IPS-15b (cell line): ENCODE data around the gene VSIG10L.

ENCODE experiments used
- H3K27me3 ChIP-seq: one replicate; pipeline ENCODE4 v1.6.1; 2013; ENCODE audit warnings: low read length; ENCODE audit not compliant: control insufficient read depth, insufficient read depth
- H3K36me3 ChIP-seq: one replicate; pipeline ENCODE4 v1.6.1; 2013; ENCODE audit warnings: low read length; ENCODE audit not compliant: control insufficient read depth, insufficient read depth
- H3K4me1 ChIP-seq: one replicate; pipeline ENCODE4 v1.6.1; 2013; ENCODE audit warnings: mild to moderate bottlenecking, low read length; ENCODE audit not compliant: control insufficient read depth, insufficient read depth
- H3K4me3 ChIP-seq: one replicate; pipeline ENCODE4 v1.5.1; 2013; ENCODE audit warnings: low read depth, low read length
- H3K9ac ChIP-seq: one replicate; pipeline ENCODE4 v1.6.1; 2013; ENCODE audit warnings: low read depth, mild to moderate bottlenecking, low read length
- H3K9me3 ChIP-seq: one replicate; pipeline ENCODE4 v1.6.1; 2013; ENCODE audit warnings: mild to moderate bottlenecking, low read length; ENCODE audit not compliant: control insufficient read depth, insufficient read depth

Gene VSIG10L

GRCh38 chr19:51318687-51319648 lies 23.0 kb downstream of the VSIG10L start:
- Histone ChIP-seq H3K9me3 (no peaks in the 10 kb centered on the region), H3K4me1 (no peaks in the 10 kb centered on the region), H3K27me3 (peaks cover 1% of the 10 kb centered on the region), H3K9ac (no peak overlapping the region), H3K4me3 (no peak overlapping the region), H3K36me3 (no peaks in the 10 kb centered on the region)

DNA sequence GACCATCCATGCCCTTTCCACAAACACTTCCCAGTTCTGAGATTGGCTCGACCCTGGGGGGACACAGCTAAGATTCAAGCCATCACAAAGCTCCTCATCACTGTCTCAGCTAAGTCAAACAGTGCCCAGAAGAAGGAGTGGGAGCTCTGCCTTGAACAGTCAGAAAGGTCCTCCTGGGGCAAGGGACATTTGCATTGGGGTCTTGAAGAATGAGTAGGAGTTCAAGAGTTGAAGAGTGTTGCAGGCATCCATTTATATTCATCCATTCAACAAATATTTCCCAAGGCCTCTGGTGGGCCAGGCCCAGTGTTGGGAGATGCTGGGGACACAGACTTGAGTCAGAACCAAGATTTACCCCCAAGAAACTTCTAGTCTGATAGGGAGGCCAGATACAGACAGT lies 24.0 kb downstream of the VSIG10L start:
- Histone ChIP-seq H3K4me1 (no peaks in the 10 kb centered on the region), H3K9me3 (no peaks in the 10 kb centered on the region), H3K27me3 (no peaks in the 10 kb centered on the region), H3K4me3 (no peak overlapping the region), H3K36me3 (no peaks in the 10 kb centered on the region), H3K9ac (no peak overlapping the region)

GRCh38 chr19:51317376-51317775 lies 24.6 kb downstream of the VSIG10L start:
- H3K36me3 ChIP-seq, result no peaks in the 10 kb centered on the region
- H3K4me1 ChIP-seq, result no peaks in the 10 kb centered on the region
- H3K9ac ChIP-seq, result no peak overlapping the region
- H3K9me3 ChIP-seq, result no peaks in the 10 kb centered on the region
- no peaks in the 10 kb centered on the region for H3K27me3 ChIP-seq
- no peak overlapping the region for H3K4me3 ChIP-seq

GRCh38 chr19:51316688-51317087 lies 25.3 kb downstream of the VSIG10L start:
- no peaks in the 10 kb centered on the region for H3K36me3 ChIP-seq
- no peaks in the 10 kb centered on the region for H3K9me3 ChIP-seq
- H3K4me1 ChIP-seq, result no peaks in the 10 kb centered on the region
- H3K27me3 ChIP-seq, result no peaks in the 10 kb centered on the region
- H3K4me3 ChIP-seq, result no peak overlapping the region
- no peak overlapping the region for H3K9ac ChIP-seq

- H3K9me3 ChIP-seq, result no peaks in the 10 kb centered on the region
- H3K36me3 ChIP-seq, result no peaks in the 10 kb centered on the region
- H3K4me3 ChIP-seq, result peak within 1 kb of the TSS; percentile 20
- peaks cover 5% of the 10 kb centered on the region for H3K4me1 ChIP-seq
- H3K27me3 ChIP-seq, result no peaks in the 10 kb centered on the region
- no peak within 1 kb of the TSS for H3K9ac ChIP-seq
Measured at GRCh38 chr19:51311351-51312257, 30.3 kb downstream of the VSIG10L start, which contains the start of gene IGLON5. Gene IGLON5 (plus strand): TSS chr19:51311644. CDS start chr19:51311848, 204 bp downstream.

DNA sequence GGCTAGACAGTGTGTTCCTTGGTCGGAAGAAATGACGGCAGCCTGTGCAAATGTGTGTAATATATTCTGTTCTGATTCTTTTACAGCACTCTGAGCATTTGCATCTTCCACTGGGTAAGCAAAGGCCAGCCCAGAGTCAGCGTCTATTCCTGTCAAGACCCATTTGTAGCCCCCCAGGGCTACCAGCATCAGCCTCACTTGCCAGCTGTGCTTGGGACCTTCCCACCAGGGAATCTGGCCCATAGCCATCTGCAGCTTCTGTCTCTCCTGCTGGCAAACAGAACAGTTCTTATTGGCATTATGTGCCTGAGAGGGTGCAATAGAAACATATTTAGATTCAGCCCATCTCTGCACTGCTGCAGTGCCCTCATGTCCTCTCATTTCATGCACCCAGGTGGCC lies 36.5 kb downstream of the VSIG10L start:
- Histone ChIP-seq H3K9me3 (no peaks in the 10 kb centered on the region), H3K4me3 (no peak overlapping the region), H3K36me3 (no peaks in the 10 kb centered on the region), H3K9ac (no peak overlapping the region), H3K4me1 (peaks cover 5% of the 10 kb centered on the region), H3K27me3 (no peaks in the 10 kb centered on the region)

GRCh38 chr19:51301266-51301665 lies 40.7 kb downstream of the VSIG10L start:
- no peaks in the 10 kb centered on the region for H3K27me3 ChIP-seq
- H3K4me3 ChIP-seq, result no peak overlapping the region
- H3K9me3 ChIP-seq, result no peaks in the 10 kb centered on the region
- H3K9ac ChIP-seq, result no peak overlapping the region
- no peaks in the 10 kb centered on the region for H3K36me3 ChIP-seq
- no peaks in the 10 kb centered on the region for H3K4me1 ChIP-seq

GRCh38 chr19:51297406-51297805 lies 44.5 kb downstream of the VSIG10L start:
- Histone ChIP-seq H3K9ac (no peak overlapping the region), H3K9me3 (no peaks in the 10 kb centered on the region), H3K36me3 (no peaks in the 10 kb centered on the region), H3K4me1 (peaks cover 31% of the 10 kb centered on the region), H3K4me3 (no peak overlapping the region), H3K27me3 (no peaks in the 10 kb centered on the region)

- Histone ChIP-seq H3K4me3 (no peak overlapping the region), H3K27me3 (no peaks in the 10 kb centered on the region), H3K4me1 (peaks cover 31% of the 10 kb centered on the region), H3K9ac (no peak overlapping the region), H3K9me3 (no peaks in the 10 kb centered on the region), H3K36me3 (no peaks in the 10 kb centered on the region)
Measured at GRCh38 chr19:51296336-51297093, 45.4 kb downstream of the VSIG10L start.

DNA sequence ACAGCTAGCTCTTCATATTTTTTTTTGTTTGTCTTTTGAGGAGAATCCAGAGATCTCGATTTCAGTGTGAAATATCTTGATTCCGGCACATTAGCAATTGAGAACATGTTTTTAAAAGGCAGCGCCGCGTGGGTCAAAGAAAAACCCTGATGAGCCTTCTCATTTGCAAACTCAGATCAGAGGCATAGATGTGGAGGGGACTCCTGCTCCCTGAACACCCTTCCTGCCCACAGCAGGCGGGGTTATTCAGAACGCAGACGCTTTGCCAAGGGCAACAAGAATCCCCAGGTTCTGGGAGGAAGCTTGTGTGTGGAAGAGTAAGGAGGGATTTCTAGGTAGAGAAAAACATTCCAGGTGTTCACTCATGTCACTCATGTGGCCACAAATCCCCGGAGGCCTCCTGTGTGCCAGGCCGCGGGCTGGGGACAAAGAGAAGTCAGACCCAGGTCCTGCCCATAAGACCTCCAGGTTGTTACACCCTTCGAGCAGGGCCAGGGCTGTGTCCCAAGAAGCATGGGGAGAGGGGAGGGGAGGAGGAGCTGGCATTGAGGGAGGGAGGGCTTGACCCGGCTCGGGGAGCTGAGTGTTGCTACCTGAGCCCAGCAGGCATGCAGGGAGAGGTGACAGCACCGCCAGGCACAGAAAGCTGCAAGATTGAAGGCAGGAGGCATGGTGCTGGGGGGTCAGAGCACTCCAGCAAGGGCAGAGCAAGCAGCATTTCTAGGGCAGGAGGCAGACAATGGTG lies 46.4 kb downstream of the VSIG10L start:
- H3K27me3 ChIP-seq, result no peaks in the 10 kb centered on the region
- H3K36me3 ChIP-seq, result no peaks in the 10 kb centered on the region
- peaks cover 31% of the 10 kb centered on the region for H3K4me1 ChIP-seq
- no peaks in the 10 kb centered on the region for H3K9me3 ChIP-seq
- no peak overlapping the region for H3K4me3 ChIP-seq
- H3K9ac ChIP-seq, result no peak overlapping the region

GRCh38 chr19:51294977-51295375 lies 47.0 kb downstream of the VSIG10L start:
- H3K27me3 ChIP-seq, result no peaks in the 10 kb centered on the region
- no peaks in the 10 kb centered on the region for H3K36me3 ChIP-seq
- peaks cover 31% of the 10 kb centered on the region for H3K4me1 ChIP-seq
- no peaks in the 10 kb centered on the region for H3K9me3 ChIP-seq
- H3K4me3 ChIP-seq, result peak overlapping the region; percentile 27
- no peak overlapping the region for H3K9ac ChIP-seq
